ENCODE results near the gene ZDHHC17.
"Not testable (repeated sequence)": the region's sequence is repeated elsewhere in the genome, so short reads cannot be mapped to it uniquely, and the experiment has no call there.

Gene ZDHHC17

DNA sequence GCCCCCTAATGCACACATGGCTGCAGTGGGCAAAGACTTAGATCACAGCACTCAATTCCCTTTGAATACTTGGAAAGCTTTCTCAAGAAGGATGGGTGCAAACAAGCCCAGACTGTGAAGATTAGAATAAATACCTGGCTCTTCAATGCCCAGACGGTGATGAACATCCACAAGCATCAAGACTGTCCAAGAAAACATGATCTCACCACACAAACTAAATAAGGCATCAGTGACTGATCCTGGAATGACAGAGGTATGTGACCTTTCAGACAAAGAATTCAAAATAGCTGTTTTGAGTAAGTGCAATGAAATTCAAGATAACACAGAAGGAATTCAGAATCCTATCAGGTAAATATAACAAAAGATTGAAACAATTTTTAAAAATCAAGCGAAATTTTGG, 43.8 kb upstream of the ZDHHC17 start:
- no peak overlapping the region for H3K4me3 ChIP-seq (replicated peaks; ENCODE audit: low read depth, low read length)
- TF ChIP-seq, protein P1, sequence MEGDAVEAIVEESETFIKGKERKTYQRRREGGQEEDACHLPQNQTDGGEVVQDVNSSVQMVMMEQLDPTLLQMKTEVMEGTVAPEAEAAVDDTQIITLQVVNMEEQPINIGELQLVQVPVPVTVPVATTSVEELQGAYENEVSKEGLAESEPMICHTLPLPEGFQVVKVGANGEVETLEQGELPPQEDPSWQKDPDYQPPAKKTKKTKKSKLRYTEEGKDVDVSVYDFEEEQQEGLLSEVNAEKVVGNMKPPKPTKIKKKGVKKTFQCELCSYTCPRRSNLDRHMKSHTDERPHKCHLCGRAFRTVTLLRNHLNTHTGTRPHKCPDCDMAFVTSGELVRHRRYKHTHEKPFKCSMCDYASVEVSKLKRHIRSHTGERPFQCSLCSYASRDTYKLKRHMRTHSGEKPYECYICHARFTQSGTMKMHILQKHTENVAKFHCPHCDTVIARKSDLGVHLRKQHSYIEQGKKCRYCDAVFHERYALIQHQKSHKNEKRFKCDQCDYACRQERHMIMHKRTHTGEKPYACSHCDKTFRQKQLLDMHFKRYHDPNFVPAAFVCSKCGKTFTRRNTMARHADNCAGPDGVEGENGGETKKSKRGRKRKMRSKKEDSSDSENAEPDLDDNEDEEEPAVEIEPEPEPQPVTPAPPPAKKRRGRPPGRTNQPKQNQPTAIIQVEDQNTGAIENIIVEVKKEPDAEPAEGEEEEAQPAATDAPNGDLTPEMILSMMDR (IDR thresholded peaks at IDR 0.05; ENCODE audit: low read depth, low read length, missing control alignments): no peak
- no peak for DNase-seq (ENCODE audit: extremely low read depth, low read depth)

DNA sequence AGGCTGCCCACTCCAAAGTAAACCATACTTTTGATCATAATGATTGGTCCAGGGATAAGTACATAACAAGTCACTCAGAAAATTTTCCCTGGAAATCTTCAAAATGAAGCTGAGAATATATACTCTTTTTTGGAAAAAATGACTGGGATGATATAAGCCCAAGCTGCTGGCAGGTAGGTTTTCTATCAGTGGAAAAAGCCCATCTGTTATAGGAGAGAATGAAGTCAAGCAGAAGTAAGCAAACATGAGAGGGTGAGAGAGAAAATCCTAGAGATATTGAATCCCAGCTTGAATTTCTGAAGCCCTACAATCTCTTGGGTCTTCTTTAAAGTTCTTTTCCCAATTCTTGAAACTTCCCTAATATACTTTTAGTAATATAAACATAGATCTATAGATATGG, 37.3 kb upstream of the ZDHHC17 start:
- no peak overlapping the region for H3K4me3 ChIP-seq (replicated peaks; ENCODE audit: low read depth, low read length)
- TF ChIP-seq, protein P1 (IDR thresholded peaks at IDR 0.05; ENCODE audit: low read depth, low read length, missing control alignments): no peak

DNA sequence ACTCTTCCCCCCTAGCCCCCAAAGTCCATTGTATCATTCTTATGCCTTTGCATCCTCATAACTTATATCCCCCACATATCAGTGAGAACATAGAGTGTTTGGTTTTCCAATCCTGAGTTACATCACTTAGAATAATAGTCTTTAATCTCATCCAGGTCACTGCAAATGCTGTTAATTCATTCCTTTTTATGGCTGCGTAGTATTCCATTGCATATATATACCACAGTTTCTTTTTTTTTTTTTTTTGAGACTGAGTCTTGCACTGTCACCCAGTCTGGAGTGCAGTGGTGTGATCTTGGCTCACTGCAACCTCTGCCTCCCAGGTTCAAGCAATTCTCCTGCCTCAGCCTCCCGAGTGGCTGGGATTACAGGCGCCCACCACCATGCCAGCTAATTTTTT, 31.7 kb upstream of the ZDHHC17 start:
- not testable (repeated sequence) for DNase-seq (ENCODE audit: extremely low read depth, low read depth); H3K4me3 ChIP-seq (replicated peaks; ENCODE audit: low read depth, low read length)

More for the DNA sequence above, 37.3 kb upstream of the ZDHHC17 start:
- no peak for DNase-seq (ENCODE audit: extremely low read depth, low read depth)

DNA sequence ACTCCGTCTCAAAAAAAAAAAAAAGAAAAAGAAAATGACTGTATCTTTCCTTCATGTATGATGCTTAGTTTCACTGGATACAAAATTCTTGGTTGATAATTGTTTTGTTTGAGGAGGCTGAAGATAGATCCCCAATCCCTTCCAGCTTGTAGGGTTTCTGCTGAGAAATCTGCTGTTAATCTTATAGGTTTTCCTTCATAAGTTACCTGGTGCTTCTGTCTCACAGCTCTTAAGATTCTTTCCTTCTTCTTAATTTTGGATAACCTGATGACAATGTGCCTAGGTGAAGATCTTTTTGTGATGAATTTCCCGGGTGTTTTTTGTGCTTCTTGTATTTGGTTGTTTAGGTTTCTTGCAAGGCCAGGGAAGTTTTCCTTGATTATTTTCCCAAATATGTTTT, 26.2 kb upstream of the ZDHHC17 start:
- not testable (repeated sequence) for DNase-seq (ENCODE audit: extremely low read depth, low read depth)

DNA sequence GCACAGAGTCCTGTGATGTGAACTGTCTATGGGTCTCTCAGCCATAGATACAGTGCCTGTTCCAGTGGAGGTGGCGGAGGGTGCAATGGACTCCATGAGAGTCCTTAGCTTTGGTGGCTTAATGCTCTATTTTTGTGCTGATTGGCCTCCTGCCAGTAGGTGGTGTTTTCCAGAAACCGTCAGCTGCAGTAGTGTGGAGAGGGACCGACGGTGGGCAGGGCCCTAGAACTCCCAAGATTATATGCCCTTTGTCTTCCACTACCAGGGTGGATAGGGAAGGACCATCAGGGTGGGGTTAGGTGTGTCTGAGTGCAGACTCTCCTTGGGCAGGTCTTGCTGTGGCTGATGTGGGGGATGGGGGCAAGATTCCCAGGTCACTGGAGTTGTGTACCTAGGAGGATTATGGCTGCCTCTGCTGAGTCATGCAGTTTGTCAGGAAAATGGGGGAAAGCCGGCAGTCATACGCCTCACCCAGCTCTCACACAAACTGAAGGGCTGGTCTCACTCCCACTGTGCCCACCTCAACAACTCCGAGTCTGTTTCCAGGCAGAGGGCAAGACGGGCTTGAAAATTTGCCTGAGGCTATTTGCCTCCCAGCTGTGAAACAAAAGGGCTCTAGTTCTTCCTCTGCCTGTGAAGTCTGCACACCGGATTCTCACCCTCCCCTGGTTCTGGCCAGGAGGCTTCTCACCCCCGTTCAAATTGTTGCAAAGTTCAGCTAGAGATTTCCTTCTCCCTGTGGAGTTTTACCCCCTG, 24.9 kb upstream of the ZDHHC17 start:
- H3K4me3 ChIP-seq (replicated peaks; ENCODE audit: low read depth, low read length): no peak overlapping the region
- no peak for DNase-seq (ENCODE audit: extremely low read depth, low read depth)
- TF ChIP-seq, protein P1 (IDR thresholded peaks at IDR 0.05; ENCODE audit: low read depth, low read length, missing control alignments): no peak

More for the DNA sequence above, 26.2 kb upstream of the ZDHHC17 start:
- H3K4me3 ChIP-seq (replicated peaks; ENCODE audit: low read depth, low read length): not testable (repeated sequence)

DNA sequence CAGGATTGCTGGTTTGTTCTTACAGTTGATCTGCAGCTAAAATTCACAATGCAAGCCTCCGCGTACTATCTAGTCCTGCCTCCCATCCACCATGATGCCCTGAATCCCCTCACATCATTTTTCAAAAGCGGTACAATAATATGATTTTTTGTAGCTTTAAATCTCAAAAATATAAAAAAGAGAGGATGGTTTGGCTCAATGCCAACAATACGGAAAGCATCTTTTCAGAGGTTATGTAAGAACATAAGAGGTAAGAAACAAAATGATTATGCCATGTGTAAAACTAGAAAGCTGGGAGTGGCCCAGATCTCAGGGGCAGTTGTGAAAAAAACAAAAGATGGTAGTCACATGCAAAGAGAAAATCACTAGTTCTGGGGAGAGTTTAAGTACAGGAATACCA, 24.0 kb upstream of the ZDHHC17 start:
- TF ChIP-seq, protein P1 (IDR thresholded peaks at IDR 0.05; ENCODE audit: low read depth, low read length, missing control alignments): no peak
- H3K4me3 ChIP-seq (replicated peaks; ENCODE audit: low read depth, low read length): no peak overlapping the region
- DNase-seq (ENCODE audit: extremely low read depth, low read depth): no peak

DNA sequence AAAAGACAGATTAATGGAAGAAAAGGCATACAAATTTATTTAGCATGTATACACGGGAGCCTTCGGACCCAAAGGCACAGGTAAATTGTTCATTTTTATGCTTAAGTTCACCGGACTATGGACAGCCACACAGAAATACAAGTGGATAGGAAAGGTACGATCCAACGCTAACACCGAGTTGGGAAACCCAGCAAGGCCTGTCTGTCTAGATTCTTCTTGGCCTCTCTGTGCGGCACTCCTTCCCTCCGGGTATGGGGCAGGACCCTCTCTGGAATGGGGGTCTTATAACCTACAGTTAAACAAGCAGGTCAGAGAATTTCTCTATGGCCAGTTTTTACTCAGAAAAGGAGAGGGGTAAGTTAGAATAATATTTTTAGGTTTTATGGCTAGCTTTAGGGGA, 23.4 kb upstream of the ZDHHC17 start:
- no peak for DNase-seq (ENCODE audit: extremely low read depth, low read depth)
- TF ChIP-seq, protein P1 (IDR thresholded peaks at IDR 0.05; ENCODE audit: low read depth, low read length, missing control alignments): no peak
- no peak overlapping the region for H3K4me3 ChIP-seq (replicated peaks; ENCODE audit: low read depth, low read length)

DNA sequence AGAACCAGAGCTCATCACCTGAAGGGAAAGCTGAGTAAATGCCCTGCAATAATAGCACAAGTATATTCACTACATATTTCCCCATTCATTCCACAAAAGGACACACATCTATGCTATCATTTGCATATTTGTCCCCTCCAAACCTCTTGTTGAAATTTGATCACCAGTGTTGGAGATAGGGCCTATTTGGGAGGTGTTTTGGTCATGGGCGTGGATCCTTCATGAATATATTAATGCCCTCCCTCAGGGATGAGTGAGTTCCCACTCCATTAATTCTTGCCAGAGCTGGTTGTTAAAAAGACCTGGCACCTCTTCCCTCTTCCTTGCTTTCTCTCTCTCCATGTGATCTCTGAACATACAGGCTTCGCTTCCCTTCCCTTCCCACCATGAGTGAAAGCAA, 18.6 kb upstream of the ZDHHC17 start:
- TF ChIP-seq, protein P1 (IDR thresholded peaks at IDR 0.05; ENCODE audit: low read depth, low read length, missing control alignments): no peak
- no peak overlapping the region for H3K4me3 ChIP-seq (replicated peaks; ENCODE audit: low read depth, low read length)
- no peak for DNase-seq (ENCODE audit: extremely low read depth, low read depth)

All from HFF-Myc (cell line).